ENCODE results near the gene NEK1.

DNA sequence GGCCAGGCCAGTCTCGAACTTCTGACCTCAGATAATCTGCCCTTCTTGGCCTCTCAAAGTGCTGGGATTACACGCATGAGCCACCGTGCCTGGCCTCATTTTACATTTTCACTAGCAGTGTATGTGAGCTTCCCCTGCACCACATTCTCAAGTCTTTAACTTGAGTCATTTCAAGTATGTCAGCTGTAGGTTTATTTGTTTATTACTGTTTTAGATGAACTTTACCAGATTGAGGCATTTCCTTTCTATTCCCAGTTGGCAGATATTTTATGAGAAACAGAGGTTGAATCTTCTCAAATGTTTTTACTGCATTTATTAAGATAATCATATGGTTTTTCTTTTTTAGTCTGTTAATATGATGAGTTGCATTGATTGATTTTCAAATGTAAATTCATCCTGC lies 227.0 kb downstream of the NEK1 start:
- TF ChIP-seq CTCF (IDR thresholded peaks at IDR 0.05) (no peak), POLR2A (IDR thresholded peaks at IDR 0.05) (no peak)
